DMS153 treated with DMSO at 0.1 percent for 48 hours (cell line): ENCODE results near the gene PRR16.

Experiments used
- DNase-seq: peaks from one replicate; lab custom pipeline; 2025; ENCODE audit not compliant: unreplicated experiment; lab: John Stamatoyannopoulos, UW

PRR16 gene

DNA sequence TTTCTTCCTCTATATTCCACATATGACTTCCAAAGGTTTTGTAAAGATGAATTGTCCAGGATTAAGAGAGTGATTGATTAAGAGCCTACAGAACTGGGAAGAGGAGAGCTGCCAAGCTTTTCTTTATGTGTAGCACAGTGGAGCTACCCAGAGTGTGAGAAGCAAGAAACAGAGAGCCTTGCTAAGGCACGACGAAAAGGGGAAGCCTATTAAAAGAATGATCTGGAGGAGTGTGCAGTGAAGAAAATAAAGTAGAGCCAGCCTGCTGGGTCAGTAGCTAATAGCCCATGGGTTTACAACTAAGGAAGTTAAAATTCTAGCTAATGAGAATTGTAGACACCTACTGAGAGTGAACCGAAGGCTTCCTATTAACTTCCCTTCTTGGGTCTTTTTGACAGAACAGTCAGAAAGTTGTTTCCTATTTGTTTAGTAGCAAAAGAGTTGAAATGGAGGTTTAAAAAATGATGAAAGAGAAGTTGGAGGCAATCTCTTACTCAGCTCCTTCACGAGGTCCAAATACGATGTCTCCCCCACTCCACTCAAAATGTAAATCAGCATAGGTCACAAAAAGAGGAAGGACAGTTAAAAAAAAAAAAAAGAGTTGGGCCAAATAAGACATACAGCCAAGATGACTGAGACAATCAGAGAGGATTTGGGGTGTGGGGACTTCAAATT lies 957 bp upstream of the PRR16 start:
- DNase-seq, result no peak

DNA sequence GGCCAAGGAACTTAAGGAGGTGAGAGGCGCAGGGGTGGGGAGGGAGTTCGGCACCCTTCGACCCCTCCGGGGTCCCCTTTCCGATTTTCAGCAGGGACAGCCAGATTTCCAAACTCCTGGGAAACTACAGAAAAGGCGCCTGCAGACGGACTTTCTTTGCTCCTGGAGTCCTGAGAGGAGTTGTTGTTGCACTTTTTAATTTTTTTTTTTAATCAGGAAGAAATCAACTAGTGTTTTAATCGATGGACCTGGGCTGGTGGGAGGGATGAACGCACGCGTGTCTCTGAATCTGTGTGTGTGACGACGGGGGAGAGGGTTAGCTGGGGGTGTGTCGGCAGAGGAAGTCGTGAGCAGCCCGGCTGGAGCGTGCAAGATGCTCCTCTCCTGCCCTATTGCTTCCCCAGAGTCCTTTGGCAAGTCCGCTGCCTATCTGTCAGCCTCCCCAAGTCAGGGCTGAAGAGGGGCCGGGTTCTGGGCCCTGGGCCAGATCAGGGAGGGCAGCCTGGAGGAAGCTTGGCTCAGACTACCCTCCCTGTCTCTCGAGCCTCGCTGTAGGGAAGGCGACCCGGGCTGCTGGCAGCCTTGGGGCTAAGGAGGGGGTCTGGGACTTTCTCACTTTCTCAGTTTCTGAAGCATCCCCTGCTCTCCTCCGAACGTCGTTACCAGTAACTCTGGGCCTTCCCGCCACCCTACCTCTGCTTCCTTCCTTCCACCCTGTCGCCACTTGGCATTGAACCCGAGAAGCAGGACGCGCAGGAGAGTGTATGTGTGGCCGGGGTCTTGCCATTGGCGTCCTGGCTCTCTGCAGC lies 731 bp downstream of the PRR16 start:
- no peak for DNase-seq

DNA sequence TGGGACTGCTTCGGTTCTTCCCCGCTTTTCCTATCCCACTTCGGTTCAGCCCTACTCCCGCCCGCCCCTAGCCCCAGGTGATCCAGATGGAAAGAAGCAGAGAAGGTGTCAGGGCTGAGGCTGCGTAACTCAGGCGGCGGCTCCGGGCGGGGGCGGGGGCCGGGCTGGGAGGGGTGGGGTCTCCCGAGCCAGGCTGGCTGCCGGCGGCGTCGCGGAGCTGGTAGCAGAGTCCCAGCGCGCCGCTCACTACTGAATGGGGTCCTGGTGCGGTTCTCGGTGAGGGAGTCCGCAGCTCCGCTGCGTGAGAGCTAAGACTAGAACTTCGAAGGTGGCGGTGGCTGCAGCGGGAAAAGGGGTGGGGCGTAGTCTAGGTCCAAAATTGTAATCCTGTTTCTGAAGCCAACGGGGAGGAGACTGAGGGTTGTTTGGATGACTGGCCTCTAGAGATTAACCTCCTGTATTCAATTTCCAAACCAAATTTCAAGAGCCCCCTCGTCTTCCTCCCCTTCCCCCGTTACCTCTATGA lies 1.4 kb downstream of the PRR16 start:
- DNase-seq, result no peak

DNA sequence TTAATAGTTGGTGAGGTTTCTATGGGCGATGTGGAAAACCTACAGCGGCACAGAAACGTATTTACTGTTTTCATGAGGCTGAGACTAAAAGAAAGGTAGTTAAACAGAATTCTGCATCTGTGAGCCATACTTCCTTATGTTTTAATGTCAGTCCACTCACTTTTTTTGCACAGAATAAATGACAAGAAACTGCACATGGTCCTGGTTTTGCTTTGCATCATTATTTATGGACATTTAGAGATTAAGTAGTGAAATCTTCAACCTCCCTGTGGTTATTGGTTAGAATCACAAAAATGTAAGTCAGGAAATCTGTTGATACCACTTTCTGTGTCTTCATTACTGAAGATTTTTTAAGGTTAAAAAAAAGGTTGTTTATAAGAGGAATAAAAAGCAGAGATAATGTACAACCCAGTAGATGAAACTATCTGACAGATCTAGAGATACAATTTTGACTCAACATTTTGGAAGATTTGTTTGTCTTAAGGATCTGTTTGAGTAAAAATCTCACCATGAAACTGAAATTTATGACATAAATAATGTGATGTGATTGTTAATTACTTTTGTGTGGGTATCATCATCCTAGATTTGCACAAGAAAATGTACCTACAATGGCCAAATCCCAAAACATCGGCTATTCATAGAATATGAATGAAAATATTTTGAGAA lies 2.4 kb downstream of the PRR16 start:
- no peak for DNase-seq

DNA sequence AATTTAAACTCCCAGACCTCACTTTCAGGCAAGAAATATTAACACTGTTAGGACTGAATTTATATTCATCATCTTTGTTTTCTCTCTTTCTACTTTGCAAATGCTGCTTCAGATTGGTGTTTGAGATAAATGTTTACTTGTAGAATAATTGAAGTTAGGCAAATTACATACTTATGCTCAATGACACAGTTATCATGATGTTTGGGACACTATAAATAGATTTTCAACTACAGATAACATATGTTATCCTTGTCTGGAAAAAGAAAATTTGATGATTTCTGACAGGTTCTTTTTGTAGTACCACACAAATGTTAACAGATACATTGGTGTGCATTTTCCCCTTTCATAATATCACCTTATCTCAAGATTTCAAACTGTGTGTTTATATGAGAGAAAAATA lies 7.9 kb downstream of the PRR16 start:
- no peak for DNase-seq

DNA sequence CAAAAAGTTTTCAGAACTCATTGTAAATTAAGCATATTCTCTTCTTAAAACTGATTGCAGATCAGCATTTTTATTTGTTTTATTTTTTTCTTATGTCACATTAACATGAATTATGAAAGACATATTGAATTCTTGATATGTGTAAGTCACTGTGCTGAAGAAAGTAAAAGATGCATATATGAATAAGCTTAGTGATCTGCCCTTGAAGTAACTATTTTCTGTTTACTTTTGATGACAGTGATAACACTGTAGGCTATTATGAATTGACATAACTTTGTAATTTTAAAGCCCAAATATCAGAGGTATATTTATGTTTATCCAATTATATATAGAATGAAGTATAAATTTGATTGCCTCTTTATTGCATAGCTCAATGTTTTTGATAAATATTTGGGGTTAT lies 8.8 kb downstream of the PRR16 start:
- DNase-seq, result no peak

DNA sequence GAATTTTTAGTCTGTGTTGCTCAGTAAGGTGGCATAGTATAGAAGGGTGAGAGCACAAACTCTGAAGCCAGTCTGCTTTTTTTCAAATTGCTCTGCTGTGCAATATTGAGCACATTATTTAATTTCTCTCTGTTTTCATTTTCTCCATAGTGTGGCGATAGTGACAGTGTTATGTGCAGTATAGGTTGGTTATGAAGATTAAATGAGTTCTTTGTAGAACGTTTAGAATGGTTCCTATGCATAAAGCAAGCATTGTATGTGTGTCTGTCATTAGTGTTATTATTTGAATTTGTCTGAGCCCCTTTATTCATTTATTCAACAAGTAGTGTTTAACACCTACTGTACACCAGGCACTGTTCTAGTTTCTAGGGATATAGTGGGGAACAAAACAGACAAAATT lies 9.2 kb downstream of the PRR16 start:
- no peak for DNase-seq

DNA sequence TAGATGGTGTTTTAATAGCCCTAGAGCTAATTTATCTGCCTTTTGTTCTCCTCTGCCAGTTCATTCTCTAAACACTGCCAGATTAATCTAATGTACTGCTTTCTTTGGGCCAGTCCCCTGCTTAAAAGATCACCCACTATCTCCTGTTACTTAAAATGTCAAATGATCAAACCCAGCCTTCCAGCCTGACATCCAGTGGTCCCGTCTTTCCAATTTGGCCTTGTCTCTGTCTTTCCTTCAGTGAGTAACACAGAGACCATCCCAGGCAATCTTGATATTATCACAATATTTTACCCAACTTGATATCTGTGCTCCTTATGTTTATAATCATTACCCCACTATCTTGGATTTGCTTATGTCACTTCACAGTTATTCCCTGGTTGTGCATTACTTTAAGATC lies 12.0 kb downstream of the PRR16 start:
- no peak for DNase-seq

DNA sequence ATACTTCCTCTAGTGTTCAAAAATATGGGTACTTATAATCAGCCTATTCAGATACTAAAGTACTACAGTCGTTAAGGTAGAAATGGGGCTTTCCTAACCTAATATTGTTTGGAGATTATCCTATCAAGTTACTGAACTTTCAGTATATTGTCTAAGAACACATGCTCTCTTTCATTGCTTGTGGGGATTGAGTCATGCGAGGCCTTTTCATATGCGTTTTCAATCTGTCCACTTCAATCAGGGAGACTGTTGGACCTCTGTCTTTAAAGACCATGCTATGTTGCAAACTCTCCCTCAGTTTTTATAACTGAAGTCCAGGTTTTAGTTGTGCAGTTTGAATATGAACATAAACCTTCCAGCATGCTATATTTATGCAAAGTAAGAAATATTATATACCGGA lies 15.0 kb downstream of the PRR16 start:
- no peak for DNase-seq

DNA sequence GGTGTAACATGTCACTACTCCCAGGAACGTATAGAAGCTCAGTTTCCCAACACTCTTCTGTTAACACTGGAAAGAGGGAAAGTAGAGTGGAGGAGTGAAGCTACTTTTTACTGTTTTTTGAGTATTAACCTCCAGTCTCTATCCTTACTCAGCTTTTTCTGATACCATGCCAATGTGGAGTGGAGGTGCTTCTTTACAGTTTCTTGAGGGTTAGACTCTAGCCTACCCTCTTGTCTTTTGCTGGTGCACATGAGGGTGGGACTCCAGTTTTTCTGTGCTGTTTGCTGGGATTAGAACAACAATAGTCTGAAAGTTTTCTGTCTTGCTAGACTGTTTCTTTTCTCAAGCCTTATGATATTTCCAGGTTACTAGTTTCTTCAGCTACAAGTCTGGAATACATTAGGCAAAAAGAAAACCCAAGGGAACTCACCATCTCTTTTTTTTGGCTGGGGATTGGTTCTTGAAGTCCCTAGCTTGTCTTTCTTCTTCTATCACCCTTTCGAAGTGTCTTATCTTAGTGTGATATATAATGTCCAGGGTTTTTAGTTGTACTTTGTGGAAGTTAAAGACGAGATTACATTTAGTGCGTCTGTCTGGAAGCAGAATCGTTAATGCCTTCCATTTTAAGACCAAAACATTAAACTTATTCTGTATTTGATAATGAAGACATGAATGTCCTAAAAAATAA lies 35.9 kb downstream of the PRR16 start:
- DNase-seq, result no peak

DNA sequence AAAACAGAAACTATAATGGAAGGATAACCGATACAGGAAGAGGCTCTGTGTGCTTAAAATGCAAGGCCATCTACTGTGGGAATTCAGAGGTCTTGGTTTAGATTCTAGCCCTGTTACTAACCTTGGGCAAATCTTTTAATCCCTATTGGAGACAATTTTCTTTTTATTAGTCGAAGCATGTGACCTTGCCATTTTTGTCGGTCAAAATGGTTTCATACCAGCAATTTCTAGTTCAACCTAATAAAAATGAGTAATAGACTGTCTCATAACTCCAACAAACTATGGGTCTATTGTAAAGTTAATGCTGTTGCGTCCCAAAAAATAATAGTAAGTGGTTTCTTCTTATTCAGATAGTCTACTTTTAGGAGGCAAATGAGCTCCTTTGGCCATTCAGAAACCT lies 38.4 kb downstream of the PRR16 start:
- DNase-seq, result no peak

DNA sequence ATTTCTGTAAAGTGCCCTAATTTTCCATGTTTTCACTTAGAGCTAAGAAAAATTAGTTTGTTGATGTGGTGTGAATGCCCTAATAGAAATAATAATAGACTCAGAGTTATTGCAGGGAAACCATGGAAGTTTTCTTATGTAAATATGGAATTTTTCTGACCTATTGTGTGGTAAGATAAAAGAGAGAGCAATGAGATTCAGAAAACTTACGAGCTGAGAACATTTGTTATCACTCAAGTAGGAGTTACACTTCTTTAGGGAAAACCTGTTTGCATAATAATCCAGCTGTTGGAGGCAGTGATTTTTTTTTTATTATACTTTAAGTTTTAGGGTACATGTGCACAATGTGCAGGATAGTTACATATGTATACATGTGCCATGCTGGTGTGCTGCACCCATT lies 39.2 kb downstream of the PRR16 start:
- no peak for DNase-seq

DNA sequence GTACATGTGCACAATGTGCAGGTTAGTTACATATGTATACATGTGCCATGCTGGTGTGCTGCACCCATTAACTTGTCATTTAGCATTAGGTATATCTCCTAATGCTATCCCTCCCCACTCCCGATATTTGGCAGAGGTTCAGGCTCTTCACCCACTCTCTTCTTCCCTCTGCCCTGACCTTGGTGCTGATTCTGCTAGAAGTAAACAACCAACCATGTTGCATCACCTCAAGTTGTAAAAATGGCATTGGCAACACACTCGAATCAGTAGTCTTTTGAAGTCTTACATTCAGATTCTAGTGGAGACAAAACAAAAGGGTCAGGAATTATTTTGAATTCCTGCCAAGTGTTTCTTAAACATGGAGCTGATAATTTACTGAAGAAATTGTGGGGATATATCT lies 40.0 kb downstream of the PRR16 start:
- no peak for DNase-seq

DNA sequence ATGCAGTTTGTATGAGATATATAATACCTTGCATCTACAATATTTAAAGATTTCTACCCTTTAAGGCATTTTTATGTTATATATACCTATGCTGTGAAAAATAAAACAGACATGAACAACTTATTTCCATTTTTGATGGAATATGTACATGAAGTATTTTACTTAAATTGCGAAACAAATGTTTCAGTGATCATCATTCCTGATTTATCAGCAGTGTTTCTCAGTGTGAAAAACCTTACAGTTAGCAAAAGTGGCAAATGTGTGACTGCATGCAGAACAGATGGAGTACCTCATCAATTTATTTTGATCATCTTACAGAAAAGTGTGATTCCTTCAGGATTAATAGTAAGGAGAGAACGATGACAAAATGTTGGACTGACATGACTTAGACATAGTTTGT lies 43.1 kb downstream of the PRR16 start:
- no peak for DNase-seq

DNA sequence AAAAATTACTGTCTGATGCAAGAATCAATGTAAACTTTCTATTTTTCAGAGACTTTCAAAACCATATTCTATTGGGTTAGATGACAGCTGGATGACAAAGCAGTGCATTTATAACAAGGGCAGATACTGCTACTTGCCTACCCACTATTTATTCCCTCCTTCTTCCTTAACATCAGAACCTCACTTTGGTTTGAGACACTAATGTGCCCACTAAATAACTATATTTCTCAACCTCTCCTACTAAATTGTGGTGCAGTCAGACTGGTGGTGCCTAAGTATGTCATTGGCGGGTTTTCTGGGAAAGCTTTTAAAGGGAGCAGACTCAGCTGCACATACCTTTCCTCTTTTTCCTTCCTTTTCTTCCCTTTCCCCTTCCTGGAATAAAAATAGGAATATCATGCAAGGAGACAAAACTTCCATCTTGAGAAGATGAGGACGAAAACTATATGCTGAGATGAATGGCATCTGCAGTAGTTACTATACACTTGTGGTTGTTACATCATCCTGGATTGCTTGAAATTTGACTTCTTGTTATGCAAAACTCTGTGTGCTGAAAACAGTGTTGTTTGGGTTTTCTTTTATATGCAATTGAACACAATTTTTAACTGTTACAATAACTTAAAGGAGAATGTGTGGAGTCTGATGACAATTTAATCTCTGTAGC lies 43.8 kb downstream of the PRR16 start:
- DNase-seq, result no peak

DNA sequence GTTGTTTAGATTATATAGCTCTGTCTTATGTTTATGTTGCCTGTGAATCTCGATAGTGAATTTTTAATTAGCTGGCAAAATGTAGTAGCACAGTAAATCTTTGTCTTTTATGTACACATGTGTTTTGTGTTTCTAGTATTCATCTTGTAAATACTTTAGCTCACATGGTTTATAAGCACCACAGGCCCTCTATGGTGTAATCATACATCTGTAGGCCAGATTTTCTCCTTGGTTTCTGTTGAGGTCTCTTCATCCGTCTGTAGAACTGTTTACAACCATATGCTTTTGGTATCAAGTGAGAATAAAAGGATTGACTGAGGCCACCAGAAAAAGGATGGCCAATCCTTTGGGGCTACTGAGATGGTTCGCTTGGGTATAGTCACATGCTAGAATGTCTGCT lies 45.0 kb downstream of the PRR16 start:
- DNase-seq, result no peak

DNA sequence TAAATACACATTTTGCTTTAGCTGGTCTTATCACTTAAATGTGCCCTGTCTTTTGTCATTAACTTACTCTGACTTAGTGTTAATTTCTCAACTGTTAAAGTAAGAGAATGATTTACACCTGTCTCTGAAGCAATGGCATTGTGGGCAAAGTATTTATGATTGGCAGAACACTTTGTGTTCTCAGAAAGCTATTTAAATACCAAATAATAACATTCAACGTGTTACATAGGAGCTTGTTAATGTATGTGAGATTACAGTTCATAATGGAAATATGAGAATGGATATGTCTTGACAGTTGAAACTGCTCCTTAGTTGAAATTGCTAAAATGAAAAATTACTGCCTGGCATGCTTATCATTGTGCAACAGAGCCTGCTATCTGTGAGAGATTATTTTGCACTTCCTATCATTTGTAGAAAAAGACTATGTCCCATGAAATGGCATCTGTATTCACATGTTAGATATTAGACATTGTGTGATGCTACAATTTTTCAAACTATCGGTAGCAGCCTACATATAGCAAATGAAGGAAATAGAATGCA lies 46.1 kb downstream of the PRR16 start:
- no peak for DNase-seq

DNA sequence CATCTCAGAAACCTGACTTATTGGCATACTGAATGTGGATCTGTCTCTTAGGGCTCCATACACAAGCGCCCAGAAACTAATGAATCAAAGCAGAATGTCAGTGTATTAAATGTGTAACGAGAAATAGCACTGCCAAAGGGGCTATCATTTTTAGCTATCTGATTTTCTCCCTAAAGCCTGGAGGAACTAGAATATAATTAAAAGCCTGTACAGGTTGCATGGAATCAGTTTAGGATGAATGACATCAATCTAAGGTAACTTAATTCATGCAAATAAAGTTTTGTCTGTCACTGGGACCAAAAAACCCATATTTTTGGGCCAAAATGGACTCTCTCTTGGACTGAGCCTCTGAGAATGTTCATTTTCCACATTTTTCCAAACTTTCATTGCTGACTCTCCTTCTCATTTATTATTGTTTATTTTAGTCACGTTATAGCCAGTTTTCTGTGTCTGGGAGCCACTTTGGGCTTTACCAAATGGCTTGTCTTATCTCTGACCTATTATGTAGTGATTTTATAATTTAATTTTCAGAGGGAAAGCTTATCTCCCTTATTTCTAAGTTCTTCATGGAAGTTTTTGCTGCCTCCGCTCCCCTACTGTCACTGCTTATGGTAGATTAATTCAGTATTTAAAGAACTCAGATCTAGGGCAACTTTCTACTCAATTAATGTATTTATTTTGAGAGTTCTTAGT lies 47.0 kb downstream of the PRR16 start:
- no peak for DNase-seq

DNA sequence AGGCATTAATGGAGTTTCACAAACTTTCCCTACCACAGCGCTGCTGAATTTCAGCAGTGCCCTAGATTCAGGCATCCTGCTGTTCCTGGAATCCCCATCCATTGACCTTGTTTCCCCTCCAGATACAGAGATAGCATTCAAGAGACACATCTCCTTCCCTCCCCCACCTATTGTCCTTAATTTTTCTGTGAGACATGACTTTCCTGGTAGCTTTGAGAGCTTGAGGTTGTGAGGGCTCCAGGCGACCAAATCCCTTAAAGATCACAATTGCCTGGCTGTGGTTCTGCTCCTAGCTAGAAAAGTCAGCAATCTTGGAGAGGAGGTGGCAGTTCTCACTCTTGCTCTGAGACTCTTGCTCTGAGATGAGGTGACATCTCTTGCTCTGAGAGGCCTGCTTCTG lies 48.0 kb downstream of the PRR16 start:
- no peak for DNase-seq
